B cell (primary cell): Measurements from ENCODE around the gene ARID3A. TPM values are rescaled to one million over a fixed set of nuclear protein-coding genes. Genes with fewer than 3 reads are reported as not detected.
A peak's percentile ranks its signal among the peaks of the same experiment; 100 is the strongest.

Experiments
- ATAC-seq: fragments of 200-7000 bp; cut with Tn5 transposase; one replicate; pipeline ENCODE4 v1.10.0; 2021; ENCODE audit warnings: low read depth, mild to moderate bottlenecking, moderate number of reproducible peaks, moderate library complexity
- CTCF ChIA-PET: fragments of 350-600 bp; sonication (Branson Sonifier 250); formaldehyde crosslinking; loops from one replicate; lab custom pipeline; 2021; ENCODE audit warnings: antibody characterized with exemption, inconsistent platforms; lab: Charles Lee
- POLR2A ChIA-PET: fragments of 350-600 bp; sonication (Branson Sonifier 250); formaldehyde crosslinking; loops from one replicate; lab custom pipeline; 2021; ENCODE audit warnings: antibody characterized with exemption; lab: Charles Lee
- DNase-seq: peaks from one replicate; pipeline ENCODE4 v3.0.0; 2013
- H2AFZ ChIP-seq: 2 replicates; pipeline ENCODE4 v1.6.1; 2012; ENCODE audit warnings: mild to moderate bottlenecking, low read depth, low read length; ENCODE audit not compliant: insufficient read depth, poor library complexity, severe bottlenecking
- H3K27ac ChIP-seq, 2 donors: 1 replicate in 1 of 2; 2 replicates in 1 of 2; pipeline ENCODE4 v1.5.1; 2012 to 2013; ENCODE audit warnings: low read length in 2 of 2, mild to moderate bottlenecking in 2 of 2, moderate library complexity in 1 of 2
- H3K27me3 ChIP-seq, 4 experiments: fragments of 200-600 bp in 1 of 4; sonication (generic) in 1 of 4; replicated peaks in 1 of 4; 1 replicate in 2 of 4; 2 replicates in 2 of 4; pipeline versions ENCODE4 v1.6.1 to v1.7.0; 2013 to 2016; ENCODE audit warnings: low read length in 3 of 4, mild to moderate bottlenecking in 2 of 4, mixed read lengths in 1 of 4, moderate library complexity in 1 of 4; ENCODE audit not compliant: insufficient read depth in 4 of 4, control insufficient read depth in 3 of 4; ENCODE audit errors: control extremely low read depth in 1 of 4
- H3K36me3 ChIP-seq, 2 experiments: replicated peaks in 1 of 2; 1 replicate in 1 of 2; 2 replicates in 1 of 2; pipeline versions ENCODE4 v1.6.1 to v1.7.1; 2013; ENCODE audit warnings: low read length in 1 of 2; ENCODE audit not compliant: insufficient read depth in 2 of 2, control insufficient read depth in 1 of 2; ENCODE audit errors: control extremely low read depth in 1 of 2, extremely low read depth in 1 of 2
- H3K4me1 ChIP-seq, 2 donors: fragments of 200-600 bp in 1 of 2; sonication (generic) in 1 of 2; 1 replicate in 1 of 2; 2 replicates in 1 of 2; pipeline versions ENCODE4 v1.5.1 to v1.6.1; 2013 to 2017; ENCODE audit warnings: low read length in 2 of 2; ENCODE audit not compliant: control insufficient read depth in 2 of 2, insufficient read depth in 2 of 2
- H3K4me2 ChIP-seq: replicated peaks from 2 replicates; pipeline ENCODE3; 2012; ENCODE audit warnings: mild to moderate bottlenecking, low read depth, low read length; ENCODE audit not compliant: poor library complexity, severe bottlenecking
- H3K4me3 ChIP-seq, 5 experiments: fragments of 200-600 bp in 1 of 5; sonication (generic) in 1 of 5; 1 replicate in 3 of 5; 2 replicates in 2 of 5; pipeline versions ENCODE4 v1.5.1 to v1.7.0; 2011 to 2016; ENCODE audit warnings: low read length in 4 of 5, mild to moderate bottlenecking in 4 of 5, low read depth in 2 of 5, control low read depth in 1 of 5, moderate library complexity in 1 of 5; ENCODE audit not compliant: insufficient read depth in 1 of 5; ENCODE audit errors: control extremely low read depth in 1 of 5, extremely low read depth in 1 of 5
- H3K79me2 ChIP-seq: fragments of 200-600 bp; sonication (generic); one replicate; pipeline ENCODE4 v1.6.0; 2016; ENCODE audit warnings: low read length; ENCODE audit not compliant: control insufficient read depth, insufficient read depth
- H3K9ac ChIP-seq: fragments of 200-600 bp; sonication (generic); 2 replicates; pipeline ENCODE4 v1.6.1; 2017; ENCODE audit warnings: mild to moderate bottlenecking, low read length, moderate library complexity
- H3K9me3 ChIP-seq, 3 donors: one replicate each; pipeline versions ENCODE4 v1.6.1 to v1.7.1; 2013; ENCODE audit warnings: low read length in 2 of 3; ENCODE audit not compliant: control insufficient read depth in 2 of 3, insufficient read depth in 1 of 3; ENCODE audit errors: control extremely low read depth in 1 of 3
- H4K20me1 ChIP-seq: 2 replicates; pipeline ENCODE4 v1.6.0; 2012; ENCODE audit warnings: mild to moderate bottlenecking, low read length; ENCODE audit not compliant: insufficient read depth, control insufficient read depth, poor library complexity, severe bottlenecking
- H3K27ac Mint-ChIP-seq: one replicate; pipeline ENCODE4 v1.8.0; 2021; ENCODE audit warnings: mixed read lengths
- H3K27me3 Mint-ChIP-seq: one replicate; pipeline ENCODE4 v1.8.0; 2021; ENCODE audit warnings: mixed read lengths
- H3K4me1 Mint-ChIP-seq: one replicate; pipeline ENCODE4 v1.8.0; 2021; ENCODE audit warnings: mixed read lengths
- H3K4me3 Mint-ChIP-seq: one replicate; pipeline ENCODE4 v1.8.0; 2021; ENCODE audit warnings: mixed read lengths
- H3K9me3 Mint-ChIP-seq: one replicate; pipeline ENCODE4 v1.8.0; 2022; ENCODE audit warnings: mixed read lengths; ENCODE audit not compliant: insufficient read depth
- CTCF ChIP-seq: fragments of 200-600 bp; IDR thresholded peaks from one replicate; pipeline ENCODE4 v1.8.0; 2022; ENCODE audit warnings: antibody characterized with exemption, mild to moderate bottlenecking
- EZH2 ChIP-seq: IDR thresholded peaks from 2 replicates; pipeline ENCODE4 v1.6.1; 2012; ENCODE audit warnings: borderline replicate concordance, low read depth, mild to moderate bottlenecking, moderate library complexity, low read length; ENCODE audit not compliant: insufficient read depth, poor library complexity, severe bottlenecking
- WGBS: methylation state at CpG from one replicate; pipeline ENCODE4 v1.1.5; 2013; ENCODE audit warnings: missing lambda C conversion rate; ENCODE audit not compliant: insufficient coverage; 5-methylcytosine and 5-hydroxymethylcytosine counted together
- intact Hi-C: fragments of 100-400 bp; cut with micrococcal nuclease; formaldehyde crosslinking; loops from one replicate; pipeline ENCODE4 v1.10.0; 2022
- polyA plus RNA-seq: library from polyadenylated mRNA; depleted of rRNA; stranded (reverse); fragments of >200 nt; gene quantifications from 2 replicates; pipeline ENCODE4 v1.2.3, GENCODE V29; 2012
- total RNA-seq, 2 donors: library from RNA; stranded (reverse); fragments of 120-200 nt in 1 of 2; gene quantifications; 1 replicate in 1 of 2; 2 replicates in 1 of 2; pipeline versions ENCODE4 v1.2.3 to v1.2.4, GENCODE V29; 2013 to 2022

Gene ARID3A
- total and polyA plus RNA-seq, 2 donors (not counting 1 experiment from before 2014, with no cell fraction given): 22.9 to 60.5 TPM

- Histone ChIP-seq H3K4me3 (peak overlapping the region in 4 of 5 experiments; percentile 23 to 41 (median 33)), H3K4me2 (peak overlapping the region; percentile 82), H3K36me3 (no peaks in the 10 kb centered on the region), H3K79me2 (peaks cover 34% of the 10 kb centered on the region), H3K27ac (peak overlapping the region; percentile 85 to 95), H3K27me3 (no peaks in the 10 kb centered on the region), H3K9me3 (peaks cover 0 to 10% (median 0%) of the 10 kb centered on the region in 3 donors), H3K4me1 (peaks cover 32 to 58% of the 10 kb centered on the region in 2 donors), H4K20me1 (peaks cover 9% of the 10 kb centered on the region), H3K9ac (peak overlapping the region; percentile 46), H2AFZ (no peak overlapping the region)
- Mint-ChIP-seq H3K27me3 (no peaks in the 10 kb centered on the region), H3K4me1 (peaks cover 50% of the 10 kb centered on the region), H3K9me3 (no peaks in the 10 kb centered on the region), H3K4me3 (peak overlapping the region; percentile 79), H3K27ac (peak overlapping the region; percentile 95)
- ATAC-seq: peak; percentile 81
- DNase-seq: peak; percentile 97
- TF ChIP-seq CTCF (no peak), EZH2 (no peak)
- CTCF ChIA-PET: interaction anchor here (0.6 to 4.2 kb wide), 9 partner anchors 9 to 90 kb away, joined by 3 to 26 read pairs (median 4); partner anchors contain the start of gene WDR18
- intact Hi-C loops: loop anchor here (1.0 to 2.0 kb wide), 3 partner anchors 11 to 37 kb away; partner anchors contain the start of genes ARID3A and WDR18
- POLR2A ChIA-PET: interaction anchor here (0.5 to 1.2 kb wide), 9 partner anchors 8 to 952 kb away, joined by 3 to 6 read pairs (median 3); partner anchors contain the start of genes ARHGAP45, CIRBP and WDR18
- WGBS: 26% methylated on average over 45 of the region's 47 CpGs
These were observed 22.1 kb downstream of the ARID3A start for GRCh38 chr19:947707-948539.
